Astrocyte (in vitro differentiated cells and primary cell): Measurements from ENCODE around the gene NOTCH4. TPM values are rescaled to one million over a fixed set of nuclear protein-coding genes. Genes with fewer than 3 reads are reported as not detected.

ENCODE experiments used
- DNase-seq: peaks from one replicate; pipeline ENCODE4 v3.0.0-alpha.2; 2010; ENCODE audit warnings: low read depth
- FAIRE-seq: peaks from 2 replicates; lab custom pipeline; 2011; peaks lifted over from hg19 to GRCh38; lab: Jason Lieb, UNC
- H2AFZ ChIP-seq: 2 replicates; pipeline ENCODE4 v1.6.0; 2012; ENCODE audit warnings: low read depth, low read length, inconsistent platforms
- H3K27ac ChIP-seq: 2 replicates; pipeline ENCODE4 v1.5.1; 2011; ENCODE audit warnings: low read depth, low read length, inconsistent platforms
- H3K27me3 ChIP-seq: 2 replicates; pipeline ENCODE4 v1.6.0; 2011; ENCODE audit warnings: low read length, inconsistent platforms; ENCODE audit not compliant: insufficient read depth
- H3K36me3 ChIP-seq: 2 replicates; pipeline ENCODE4 v1.5.1; 2011; ENCODE audit warnings: low read length, inconsistent platforms; ENCODE audit not compliant: insufficient read depth
- H3K4me1 ChIP-seq: 2 replicates; pipeline ENCODE4 v1.5.1; 2011; ENCODE audit warnings: low read length, inconsistent platforms; ENCODE audit not compliant: insufficient read depth
- H3K4me2 ChIP-seq: 2 replicates; pipeline ENCODE4 v1.6.0; 2012; ENCODE audit warnings: low read length, inconsistent platforms
- H3K4me3 ChIP-seq: 2 replicates; pipeline ENCODE4 v1.5.1; 2011; ENCODE audit warnings: low read depth, mild to moderate bottlenecking, low read length, inconsistent platforms; ENCODE audit not compliant: insufficient read depth
- H3K79me2 ChIP-seq: 2 replicates; pipeline ENCODE4 v1.6.0; 2012; ENCODE audit warnings: mild to moderate bottlenecking, low read length, inconsistent platforms; ENCODE audit not compliant: insufficient read depth
- H3K9ac ChIP-seq: 2 replicates; pipeline ENCODE4 v1.6.0; 2012; ENCODE audit warnings: mild to moderate bottlenecking, low read length, inconsistent platforms
- H3K9me3 ChIP-seq: 2 replicates; pipeline ENCODE4 v1.5.1; 2012; ENCODE audit warnings: low read depth, mild to moderate bottlenecking, low read length, inconsistent platforms; ENCODE audit not compliant: insufficient read depth
- H4K20me1 ChIP-seq: 2 replicates; pipeline ENCODE4 v1.6.0; 2012; ENCODE audit warnings: low read length, inconsistent platforms; ENCODE audit not compliant: insufficient read depth
- H3K27ac Mint-ChIP-seq: one replicate; pipeline ENCODE4 v1.8.0; 2021; ENCODE audit warnings: mild to moderate bottlenecking, mixed read lengths; ENCODE audit not compliant: unreplicated experiment
- H3K27me3 Mint-ChIP-seq: one replicate; pipeline ENCODE4 v1.8.0; 2021; ENCODE audit warnings: low read depth, mixed read lengths; ENCODE audit not compliant: unreplicated experiment
- H3K36me3 Mint-ChIP-seq: one replicate; pipeline ENCODE4 v1.8.0; 2021; ENCODE audit warnings: low read depth, mixed read lengths; ENCODE audit not compliant: unreplicated experiment
- H3K4me1 Mint-ChIP-seq: one replicate; pipeline ENCODE4 v1.8.0; 2021; ENCODE audit warnings: low read depth, mixed read lengths; ENCODE audit not compliant: unreplicated experiment
- H3K4me3 Mint-ChIP-seq: one replicate; pipeline ENCODE4 v1.8.0; 2021; ENCODE audit warnings: mild to moderate bottlenecking, moderate library complexity, mixed read lengths; ENCODE audit not compliant: unreplicated experiment
- H3K9me3 Mint-ChIP-seq: one replicate; pipeline ENCODE4 v1.8.0; 2021; ENCODE audit warnings: mild to moderate bottlenecking, mixed read lengths; ENCODE audit not compliant: unreplicated experiment
- EZH2 ChIP-seq: IDR thresholded peaks from 2 replicates; pipeline ENCODE4 v1.6.1; 2012; ENCODE audit warnings: mild to moderate bottlenecking, low read length, inconsistent platforms; ENCODE audit not compliant: insufficient read depth
- total RNA-seq: library from RNA; stranded (reverse); gene quantifications from 2 replicates; pipeline ENCODE4 v1.2.1, GENCODE V29; 2021
- TF ChIP-seq, protein P1 (sequence below): IDR thresholded peaks from 2 replicates; pipeline ENCODE4 v1.5.1; 2011; ENCODE audit warnings: low read depth, mild to moderate bottlenecking, inconsistent platforms, low read length, moderate library complexity; ENCODE audit not compliant: insufficient read depth

NOTCH4 gene
- total RNA-seq, 1 donor from 2014 or later: 0.57 TPM

DNA sequence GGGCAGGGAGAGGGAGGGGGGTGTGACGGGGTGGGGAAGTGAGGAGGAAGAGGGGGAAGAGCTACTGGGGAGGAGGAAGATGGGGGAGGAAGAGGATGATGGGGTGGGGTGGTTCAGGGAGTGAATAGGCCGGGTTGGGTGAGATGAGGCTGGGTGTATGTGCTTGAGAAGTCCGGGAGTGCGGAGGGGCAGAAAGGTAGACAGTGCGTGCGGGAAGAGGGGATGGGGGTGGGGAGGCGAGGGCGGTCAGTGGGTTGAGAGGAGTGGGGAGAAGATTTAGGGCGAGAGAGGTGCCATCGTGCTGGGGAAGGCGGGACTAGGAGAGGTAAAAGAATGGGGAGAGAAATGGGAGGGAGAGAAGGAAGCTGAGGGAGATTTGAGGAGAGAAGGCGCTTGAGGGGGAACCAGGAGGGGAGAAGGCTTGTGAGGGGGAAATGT lies 30.9 kb upstream of the NOTCH4 start:
- H3K9ac ChIP-seq: peak overlapping the region; percentile 72
- H2AFZ ChIP-seq: peak overlapping the region; percentile 96
- FAIRE-seq: no peak

DNA sequence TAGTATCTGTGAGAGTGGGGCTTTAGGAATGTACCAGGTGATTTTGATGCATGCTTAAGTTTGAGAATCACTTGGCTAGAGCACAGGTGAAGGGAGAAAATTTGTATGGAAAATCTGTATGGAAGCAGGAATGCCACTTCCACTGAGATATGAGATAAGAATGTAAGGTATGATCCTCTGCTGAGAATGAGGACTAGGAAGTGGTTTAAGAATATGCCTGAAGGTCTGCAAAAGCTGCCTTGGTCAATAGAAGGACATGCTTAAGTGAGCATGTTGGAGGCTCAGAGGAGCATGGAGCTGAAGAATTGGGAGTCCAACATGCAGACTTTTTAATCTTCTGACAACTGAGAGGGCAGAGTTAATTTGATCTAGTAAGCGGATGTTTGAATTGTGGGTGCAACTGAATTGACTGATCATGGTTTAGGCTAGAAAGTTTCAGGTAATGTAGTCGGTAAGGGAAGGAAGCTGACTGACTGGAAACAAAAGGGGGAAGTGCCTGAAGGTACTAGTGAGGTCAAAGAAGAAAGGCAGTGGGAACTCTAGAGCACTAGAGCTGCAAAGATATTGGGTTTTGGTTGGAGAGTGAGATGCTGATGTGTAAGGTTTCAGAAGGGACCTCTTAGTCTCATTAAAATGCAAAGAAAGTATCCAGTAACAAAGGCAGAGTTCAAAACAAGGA lies 28.6 kb upstream of the NOTCH4 start:
- H3K79me2 ChIP-seq: no peaks in the 10 kb centered on the region
- DNase-seq: no peak
- H2AFZ ChIP-seq: no peak overlapping the region
- Mint-ChIP-seq H3K27ac (no peak overlapping the region), H3K4me3 (no peak overlapping the region), H3K4me1 (peaks cover 10% of the 10 kb centered on the region), H3K36me3 (peaks cover 2% of the 10 kb centered on the region), H3K27me3 (no peaks in the 10 kb centered on the region), H3K9me3 (peaks cover 2% of the 10 kb centered on the region)
- TF ChIP-seq, protein P1, sequence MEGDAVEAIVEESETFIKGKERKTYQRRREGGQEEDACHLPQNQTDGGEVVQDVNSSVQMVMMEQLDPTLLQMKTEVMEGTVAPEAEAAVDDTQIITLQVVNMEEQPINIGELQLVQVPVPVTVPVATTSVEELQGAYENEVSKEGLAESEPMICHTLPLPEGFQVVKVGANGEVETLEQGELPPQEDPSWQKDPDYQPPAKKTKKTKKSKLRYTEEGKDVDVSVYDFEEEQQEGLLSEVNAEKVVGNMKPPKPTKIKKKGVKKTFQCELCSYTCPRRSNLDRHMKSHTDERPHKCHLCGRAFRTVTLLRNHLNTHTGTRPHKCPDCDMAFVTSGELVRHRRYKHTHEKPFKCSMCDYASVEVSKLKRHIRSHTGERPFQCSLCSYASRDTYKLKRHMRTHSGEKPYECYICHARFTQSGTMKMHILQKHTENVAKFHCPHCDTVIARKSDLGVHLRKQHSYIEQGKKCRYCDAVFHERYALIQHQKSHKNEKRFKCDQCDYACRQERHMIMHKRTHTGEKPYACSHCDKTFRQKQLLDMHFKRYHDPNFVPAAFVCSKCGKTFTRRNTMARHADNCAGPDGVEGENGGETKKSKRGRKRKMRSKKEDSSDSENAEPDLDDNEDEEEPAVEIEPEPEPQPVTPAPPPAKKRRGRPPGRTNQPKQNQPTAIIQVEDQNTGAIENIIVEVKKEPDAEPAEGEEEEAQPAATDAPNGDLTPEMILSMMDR: no peak
- TF ChIP-seq EZH2: no peak
- no peak for FAIRE-seq
- no peak overlapping the region for H3K4me3 ChIP-seq
- H4K20me1 ChIP-seq: no peaks in the 10 kb centered on the region
- peaks cover 7% of the 10 kb centered on the region for H3K4me1 ChIP-seq
- H3K27me3 ChIP-seq: no peaks in the 10 kb centered on the region
- peaks cover 4% of the 10 kb centered on the region for H3K9me3 ChIP-seq
- H3K9ac ChIP-seq: no peak overlapping the region
- no peaks in the 10 kb centered on the region for H3K36me3 ChIP-seq
- H3K4me2 ChIP-seq: no peak overlapping the region
- no peak overlapping the region for H3K27ac ChIP-seq

More for the DNA sequence above, 30.9 kb upstream of the NOTCH4 start:
- no peaks in the 10 kb centered on the region for H4K20me1 ChIP-seq
- Mint-ChIP-seq H3K4me3 (no peak overlapping the region), H3K36me3 (no peaks in the 10 kb centered on the region), H3K4me1 (peaks cover 10% of the 10 kb centered on the region), H3K27me3 (no peaks in the 10 kb centered on the region), H3K27ac (no peak overlapping the region), H3K9me3 (peaks cover 2% of the 10 kb centered on the region)
- H3K4me1 ChIP-seq: peaks cover 7% of the 10 kb centered on the region
- H3K9me3 ChIP-seq: no peaks in the 10 kb centered on the region
- H3K79me2 ChIP-seq: no peaks in the 10 kb centered on the region
- H3K4me2 ChIP-seq: peak overlapping the region; percentile 88
- peak overlapping the region; percentile 50 for H3K4me3 ChIP-seq
- DNase-seq: no peak
- no peak overlapping the region for H3K27ac ChIP-seq
- TF ChIP-seq, protein P1: no peak
- no peak for TF ChIP-seq EZH2
- no peaks in the 10 kb centered on the region for H3K36me3 ChIP-seq
- H3K27me3 ChIP-seq: no peaks in the 10 kb centered on the region

DNA sequence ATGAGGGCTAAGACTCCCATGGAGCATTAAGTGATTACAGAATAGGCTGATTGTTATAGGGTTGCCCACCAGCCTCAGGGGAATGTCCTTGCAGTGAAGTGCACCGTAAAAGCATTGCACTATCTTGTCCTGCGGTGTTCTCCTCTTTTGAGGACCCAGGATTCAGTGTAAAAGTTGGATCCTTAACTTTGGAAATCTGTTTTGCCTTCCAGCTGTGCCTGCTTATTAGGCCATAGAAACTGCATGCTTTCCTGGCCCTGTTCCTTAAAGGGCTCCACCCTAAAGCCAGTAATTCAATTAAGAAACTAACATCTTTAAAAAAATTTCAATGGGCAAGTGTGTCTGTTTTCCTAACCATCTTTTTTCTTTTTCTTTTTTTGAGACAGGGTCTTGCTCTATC lies 25.4 kb upstream of the NOTCH4 start:
- no peak overlapping the region for H2AFZ ChIP-seq
- peaks cover 3% of the 10 kb centered on the region for H3K27me3 Mint-ChIP-seq
- H3K79me2 ChIP-seq: no peaks in the 10 kb centered on the region

More for the DNA sequence above, 25.4 kb upstream of the NOTCH4 start:
- peaks cover 2% of the 10 kb centered on the region for H3K36me3 Mint-ChIP-seq
- no peaks in the 10 kb centered on the region for H4K20me1 ChIP-seq
- FAIRE-seq (no peak), DNase-seq (no peak)
- no peak overlapping the region for H3K9ac ChIP-seq
- no peak overlapping the region for H3K4me2 ChIP-seq
- H3K9me3 ChIP-seq: peaks cover 4% of the 10 kb centered on the region
- TF ChIP-seq, protein P1: no peak
- no peak for TF ChIP-seq EZH2
- H3K27ac ChIP-seq: no peak overlapping the region
- peaks cover 2% of the 10 kb centered on the region for H3K9me3 Mint-ChIP-seq
- no peaks in the 10 kb centered on the region for H3K36me3 ChIP-seq
- H3K27ac Mint-ChIP-seq: no peak overlapping the region
- peaks cover 8% of the 10 kb centered on the region for H3K4me1 Mint-ChIP-seq
- no peak overlapping the region for H3K4me3 ChIP-seq
- H3K4me1 ChIP-seq: no peaks in the 10 kb centered on the region
- no peak overlapping the region for H3K4me3 Mint-ChIP-seq
- no peaks in the 10 kb centered on the region for H3K27me3 ChIP-seq
